Adrenal gland (tissue), 12 donors: Measurements from ENCODE around the gene LMO7. TPM values are rescaled to one million over a fixed set of nuclear protein-coding genes. Genes with fewer than 3 reads are reported as not detected.
"Not testable (repeated sequence)": the region's sequence is repeated elsewhere in the genome, so short reads cannot be mapped to it uniquely, and the experiment has no call there.

Experiments used
- DNase-seq, 7 donors: peaks; one replicate each; pipeline ENCODE4 v3.0.0-alpha.2; 2019 to 2020
- H3K27ac ChIP-seq, 5 donors: fragments of 200-600 bp; sonication (generic) in 4 of 5; 1 replicate in 3 of 5; 2 replicates in 2 of 5; pipeline versions ENCODE4 v1.5.1 to v1.8.0; 2016 to 2020; ENCODE audit warnings: mild to moderate bottlenecking in 1 of 5
- H3K27me3 ChIP-seq: fragments of 200-600 bp; 2 replicates; pipeline ENCODE4 v1.8.0; 2021
- H3K36me3 ChIP-seq, 2 donors: fragments of 200-600 bp; replicated peaks in 1 of 2; 1 replicate in 1 of 2; 2 replicates in 1 of 2; pipeline versions ENCODE4 v1.5.1 to v1.8.0; 2018 to 2022
- H3K4me1 ChIP-seq, 2 donors: fragments of 200-600 bp; replicated peaks in 1 of 2; 1 replicate in 1 of 2; 2 replicates in 1 of 2; pipeline versions ENCODE4 v1.5.1 to v1.8.0; 2018 to 2021
- H3K4me3 ChIP-seq, 4 donors: fragments of 200-600 bp; sonication (generic) in 3 of 4; one replicate each; pipeline ENCODE4 v1.5.1; 2016 to 2018
- H3K9me3 ChIP-seq, 3 donors: fragments of 200-600 bp; sonication (generic) in 1 of 3; replicated peaks in 1 of 3; 1 replicate in 2 of 3; 2 replicates in 1 of 3; pipeline versions ENCODE4 v1.5.1 to v1.8.0; 2016 to 2021
- CTCF ChIP-seq, 6 experiments: fragments of 450-650 bp in 4 of 6; fragments of 200-600 bp in 2 of 6; sonication (generic) in 1 of 6; IDR thresholded peaks; 1 replicate in 5 of 6; 2 replicates in 1 of 6; pipeline versions ENCODE4 v1.5.1 to v1.8.0; 2016 to 2021; ENCODE audit warnings: antibody characterized with exemption in 6 of 6, mild to moderate bottlenecking in 2 of 6, moderate library complexity in 1 of 6
- POLR2A ChIP-seq, 2 donors: fragments of 450-650 bp; IDR thresholded peaks; one replicate each; pipeline ENCODE4 v1.6.1; 2017; ENCODE audit warnings: antibody characterized with exemption in 2 of 2, mild to moderate bottlenecking in 2 of 2, moderate library complexity in 1 of 2
- WGBS, 4 donors: extraction: QIAGEN DNeasy Blood & Tissue Kit in 2 of 4; methylation state at CpG; one replicate each; pipeline versions ENCODE4 v1.1.5 to v1.1.7; 2013 to 2017; 5-methylcytosine and 5-hydroxymethylcytosine counted together
- intact Hi-C, 2 donors: fragments of 100-400 bp; cut with DNase I; formaldehyde crosslinking; loops; one replicate each; pipeline versions ENCODE4 v1.14.1 to v1.15.0; 2022 to 2023
- polyA plus RNA-seq, 3 donors: library from polyadenylated mRNA; stranded (reverse); fragments of 200-250 nt in 2 of 3; fragments of 350-450 nt in 1 of 3; fragmentation: Illumina TruSeq in 1 of 3; extraction: RNeasy Lipid Tissue Mini Kit (QIAGEN cat#74804) in 1 of 3; gene quantifications; one replicate each; pipeline ENCODE4 v1.2.3, GENCODE V29; 2013 to 2014
- total RNA-seq, 9 donors: library from RNA; depleted of rRNA in 4 of 9; stranded (reverse); fragments of >200 nt in 4 of 9; fragments of 120-200 nt in 1 of 9; fragmentation: NEBNext Ultra II Directional in 1 of 9; extraction: Animal tissue kit (Norgen Biotek cat#: 25700) in 1 of 9; gene quantifications; one replicate each; pipeline versions ENCODE4 v1.1.0 to v1.2.4, GENCODE V29; 2013 to 2023
- donor health status: healthy with polysubstance abuse.
- donor health status: Bipolar disorder and iron deficiency.
- donor health status: DM: yes; HTN: yes; CAD: no.
- donor health status: DM: no; HTN: no; CAD: no.
- donor health status: DM: no; HTN: no; CAD: no.
- donor health status: DM: yes; HTN: yes; CAD: no.

Gene LMO7
- total and polyA plus RNA-seq, 12 donors, result 7.4 to 39.7 (median 11.4) TPM

GRCh38 chr13:75771818-75772217, 135.7 kb downstream of the LMO7 start:
- Histone ChIP-seq H3K4me1 (peaks cover 0 to 7% of the 10 kb centered on the region in 2 donors), H3K9me3 (no peaks in the 10 kb centered on the region), H3K4me3 (no peak overlapping the region), H3K27ac (no peak overlapping the region), H3K36me3 (no peaks in the 10 kb centered on the region), H3K27me3 (no peaks in the 10 kb centered on the region)
- no peak for TF ChIP-seq POLR2A (IDR thresholded peaks at IDR 0.05)
- TF ChIP-seq CTCF (IDR thresholded peaks at IDR 0.05), result no peak
- no peak for DNase-seq
- intact Hi-C loops, result no loop called here

- H3K4me1 ChIP-seq, result peaks cover 0 to 7% of the 10 kb centered on the region in 2 donors
- H3K4me3 ChIP-seq, result no peak overlapping the region
- 90 to 98% (median 94%) methylated on average over 1 of the region's 1 CpG for WGBS, 4 donors
- no peak for TF ChIP-seq CTCF (IDR thresholded peaks at IDR 0.05)
- no peak for TF ChIP-seq POLR2A (IDR thresholded peaks at IDR 0.05)
- H3K36me3 ChIP-seq, result no peaks in the 10 kb centered on the region
- no peak for DNase-seq
- intact Hi-C loops, result no loop called here
- no peaks in the 10 kb centered on the region for H3K9me3 ChIP-seq
- H3K27me3 ChIP-seq, result no peaks in the 10 kb centered on the region
- H3K27ac ChIP-seq, result no peak overlapping the region
These were observed 138.0 kb downstream of the LMO7 start for GRCh38 chr13:75774176-75774575.

- intact Hi-C loops, result no loop called here
- no peak for TF ChIP-seq CTCF (IDR thresholded peaks at IDR 0.05)
- TF ChIP-seq POLR2A (IDR thresholded peaks at IDR 0.05), result no peak
- no peaks in the 10 kb centered on the region for H3K9me3 ChIP-seq
- H3K4me1 ChIP-seq, result no peaks in the 10 kb centered on the region
- H3K4me3 ChIP-seq, result no peak overlapping the region
- 82 to 90% (median 88%) methylated on average over 3 of the region's 3 CpGs for WGBS, 4 donors
- no peaks in the 10 kb centered on the region for H3K27me3 ChIP-seq
- no peak overlapping the region for H3K27ac ChIP-seq
- DNase-seq, result no peak
- no peaks in the 10 kb centered on the region for H3K36me3 ChIP-seq
These were observed 140.4 kb downstream of the LMO7 start for GRCh38 chr13:75776550-75776949.

GRCh38 chr13:75779393-75779792, 143.3 kb downstream of the LMO7 start:
- intact Hi-C loops, result no loop called here
- no peak overlapping the region for H3K27ac ChIP-seq
- peaks cover 7 to 9% of the 10 kb centered on the region in 2 donors for H3K4me1 ChIP-seq
- no peaks in the 10 kb centered on the region for H3K9me3 ChIP-seq
- H3K27me3 ChIP-seq, result no peaks in the 10 kb centered on the region
- H3K4me3 ChIP-seq, result no peak overlapping the region
- TF ChIP-seq CTCF (IDR thresholded peaks at IDR 0.05) (no peak), POLR2A (IDR thresholded peaks at IDR 0.05) (no peak)
- no peak for DNase-seq
- WGBS, 4 donors, result 94 to 99% (median 96%) methylated on average over 3 of the region's 3 CpGs
- H3K36me3 ChIP-seq, result no peaks in the 10 kb centered on the region

- DNase-seq, H3K27me3 ChIP-seq, H3K36me3 ChIP-seq, H3K4me3 ChIP-seq, intact Hi-C loops, H3K27ac ChIP-seq, H3K9me3 ChIP-seq: not testable (repeated sequence)
- peaks cover 7 to 16% of the 10 kb centered on the region in 2 donors for H3K4me1 ChIP-seq
- WGBS, 4 donors, result 92 to 97% (median 94%) methylated on average over 5 of the region's 5 CpGs
These were observed 144.0 kb downstream of the LMO7 start for GRCh38 chr13:75780103-75780502.
